ENCODE measurements around the gene CD200. TPM values are rescaled to one million over a fixed set of nuclear protein-coding genes. Genes with fewer than 3 reads are reported as not detected.

The CD200 gene
- total RNA-seq, 1 experiment from 2014 or later: not detected

GRCh38 chr3:112407214-112407887 is 74.4 kb downstream of the CD200 start:
- intact Hi-C loops (cut with micrococcal nuclease): no loop called here
- no peak for TF ChIP-seq CTCF (IDR thresholded peaks at IDR 0.05; ENCODE audit: unreplicated experiment)
- Mint-ChIP-seq H3K27ac (ENCODE audit: low read depth, unreplicated experiment) (no peak overlapping the region), H3K4me3 (ENCODE audit: unreplicated experiment) (no peak overlapping the region), H3K9me3 (ENCODE audit: unreplicated experiment) (no peaks in the 10 kb centered on the region), H3K27me3 (ENCODE audit: insufficient read depth, unreplicated experiment) (no peaks in the 10 kb centered on the region), H3K36me3 (ENCODE audit: insufficient read depth, unreplicated experiment) (no peaks in the 10 kb centered on the region), H3K4me1 (ENCODE audit: insufficient read depth, unreplicated experiment) (no peaks in the 10 kb centered on the region)
- no TSS peak for BruUV-seq (replicated peaks)
- POLR2A ChIA-PET: no interaction called here
- CTCF ChIA-PET: no interaction called here
- no peak for DNase-seq (ENCODE audit: unreplicated experiment)

- TF ChIP-seq CTCF (IDR thresholded peaks at IDR 0.05; ENCODE audit: unreplicated experiment): no peak
- Mint-ChIP-seq H3K4me1 (ENCODE audit: insufficient read depth, unreplicated experiment) (no peaks in the 10 kb centered on the region), H3K27me3 (ENCODE audit: insufficient read depth, unreplicated experiment) (no peaks in the 10 kb centered on the region), H3K36me3 (ENCODE audit: insufficient read depth, unreplicated experiment) (no peaks in the 10 kb centered on the region), H3K9me3 (ENCODE audit: unreplicated experiment) (no peaks in the 10 kb centered on the region), H3K4me3 (ENCODE audit: unreplicated experiment) (no peak overlapping the region), H3K27ac (ENCODE audit: low read depth, unreplicated experiment) (no peak overlapping the region)
- ChIA-PET CTCF (no interaction called here), POLR2A (no interaction called here)
- no TSS peak for BruUV-seq (replicated peaks)
- intact Hi-C loops (cut with micrococcal nuclease): no loop called here
- no peak for DNase-seq (ENCODE audit: unreplicated experiment)
Observed at GRCh38 chr3:112407888-112408702, 75.1 kb downstream of the CD200 start.

- Mint-ChIP-seq H3K9me3 (ENCODE audit: unreplicated experiment) (no peaks in the 10 kb centered on the region), H3K4me1 (ENCODE audit: insufficient read depth, unreplicated experiment) (no peaks in the 10 kb centered on the region), H3K27me3 (ENCODE audit: insufficient read depth, unreplicated experiment) (no peaks in the 10 kb centered on the region), H3K4me3 (ENCODE audit: unreplicated experiment) (no peak overlapping the region), H3K36me3 (ENCODE audit: insufficient read depth, unreplicated experiment) (no peaks in the 10 kb centered on the region), H3K27ac (ENCODE audit: low read depth, unreplicated experiment) (no peak overlapping the region)
- intact Hi-C loops (cut with micrococcal nuclease): no loop called here
- no TSS peak for BruUV-seq (replicated peaks)
- TF ChIP-seq CTCF (IDR thresholded peaks at IDR 0.05; ENCODE audit: unreplicated experiment): no peak
- no peak for DNase-seq (ENCODE audit: unreplicated experiment)
- ChIA-PET CTCF (no interaction called here), POLR2A (no interaction called here)
Observed at GRCh38 chr3:112409041-112409440, 76.1 kb downstream of the CD200 start.

GRCh38 chr3:112411425-112411824 is 78.5 kb downstream of the CD200 start:
- ChIA-PET CTCF (no interaction called here), POLR2A (no interaction called here)
- DNase-seq (ENCODE audit: unreplicated experiment): no peak
- no peaks in the 10 kb centered on the region for H3K36me3 Mint-ChIP-seq (ENCODE audit: insufficient read depth, unreplicated experiment)
- H3K4me1 Mint-ChIP-seq (ENCODE audit: insufficient read depth, unreplicated experiment): no peaks in the 10 kb centered on the region
- BruUV-seq (replicated peaks): no TSS peak
- intact Hi-C loops (cut with micrococcal nuclease): no loop called here
- H3K4me3 Mint-ChIP-seq (ENCODE audit: unreplicated experiment): no peak overlapping the region
- no peak for TF ChIP-seq CTCF (IDR thresholded peaks at IDR 0.05; ENCODE audit: unreplicated experiment)
- no peaks in the 10 kb centered on the region for H3K27me3 Mint-ChIP-seq (ENCODE audit: insufficient read depth, unreplicated experiment)
- H3K9me3 Mint-ChIP-seq (ENCODE audit: unreplicated experiment): peaks cover 9% of the 10 kb centered on the region
- no peak overlapping the region for H3K27ac Mint-ChIP-seq (ENCODE audit: low read depth, unreplicated experiment)

Other genes starting within 250 kb of the CD200 start
- gene C3orf52, start 246.8 kb upstream of the CD200 start, total RNA-seq (2022): 10.4 and 16.1 TPM in 2 replicates
- 0.29 and 0.63 TPM in 2 replicates for gene GCSAM, start 199.9 kb upstream of the CD200 start, total RNA-seq (2022)
- not detected in 2 replicates for gene SLC9C1, start 38.9 kb upstream of the CD200 start, total RNA-seq (2022)
- gene BTLA, start 166.3 kb downstream of the CD200 start, total RNA-seq (2022): not detected in 2 replicates
- gene ATG3, start 228.8 kb downstream of the CD200 start, total RNA-seq (2022): 87.8 and 97.2 TPM in 2 replicates
- gene SLC35A5, start 228.9 kb downstream of the CD200 start, total RNA-seq (2022): 23.3 and 26.7 TPM in 2 replicates

Measured in MCF 10A (cell line).